Measurements from ENCODE around the gene CDKN1B. TPM values are rescaled to one million over a fixed set of nuclear protein-coding genes. Genes with fewer than 3 reads are reported as not detected.

CDKN1B gene
- total and polyA plus RNA-seq, 2 of the 13 experiments (the other 11 are each of a cell fraction or from before 2014, with no cell fraction given) = 20.1 to 37.2 TPM

DNA sequence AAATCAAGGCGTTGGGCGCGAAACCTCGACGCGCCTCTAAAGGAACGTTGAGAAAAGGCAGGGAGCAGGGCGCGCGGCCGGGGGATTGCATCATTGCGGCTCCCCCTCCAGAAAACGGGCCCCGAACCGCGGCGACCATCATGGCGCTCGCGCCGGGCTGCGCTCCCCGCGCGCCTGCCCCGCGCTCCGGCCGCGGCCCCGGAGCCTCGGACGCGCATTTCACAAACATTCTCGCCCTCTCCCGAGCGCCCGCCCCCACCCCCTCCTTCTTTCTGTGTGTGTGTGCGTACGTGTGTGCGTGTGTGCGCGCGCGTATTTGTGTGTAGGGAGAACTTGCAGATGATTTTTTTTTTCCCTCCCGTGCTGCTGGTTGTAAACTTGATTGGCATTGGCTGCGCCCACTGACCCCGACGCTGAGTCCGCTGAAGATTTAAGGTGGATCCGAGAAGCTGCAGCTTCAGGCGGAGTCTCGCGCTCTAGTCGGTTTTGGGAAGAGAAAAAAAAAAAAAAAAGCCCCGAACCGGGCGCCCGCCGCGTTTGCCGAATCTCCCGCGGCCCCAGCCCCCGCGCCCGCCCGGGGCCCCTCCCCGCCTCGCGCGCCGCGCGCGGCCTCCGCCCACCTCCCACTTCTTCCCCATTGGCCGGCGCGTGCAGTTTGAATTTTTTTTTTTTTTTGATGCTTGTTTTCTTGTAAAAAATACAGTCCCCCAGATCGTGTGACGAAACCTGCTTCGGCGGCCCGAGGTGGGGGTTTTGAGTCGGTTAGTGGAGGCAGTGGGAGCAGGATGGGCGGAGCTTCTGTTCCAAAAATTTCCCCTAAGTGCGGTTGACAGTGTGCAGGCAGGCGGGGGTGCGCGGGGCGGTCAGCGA lies 8.2 kb downstream of the CDKN1B start (continued):
- TF ChIP-seq TRIM24 (CRISPR knock-in tag; IDR thresholded peaks at IDR 0.05) (0 out of 2 replicates have a peak, but pooled peaks have one; percentile 36), GABPB1 (CRISPR knock-in tag; IDR thresholded peaks at IDR 0.05) (peak; percentile 28; the same call in 1 of the 2 replicates), NONO (IDR thresholded peaks at IDR 0.05) (no peak), NONO (CRISPR knock-in tag; conservative IDR thresholded peaks at IDR 0.05) (no peak; the same call in 1 of the 2 replicates), ZBTB21 (CRISPR knock-in tag; IDR thresholded peaks at IDR 0.05) (no peak), EED (CRISPR knock-in tag; IDR thresholded peaks at IDR 0.05) (no peak), ZNF891 (CRISPR knock-in tag; IDR thresholded peaks at IDR 0.05) (no peak), ZNF567 (CRISPR knock-in tag; IDR thresholded peaks at IDR 0.05; ENCODE audit: borderline replicate concordance) (0 out of 2 replicates have a peak, but pooled peaks have one; percentile 65), POLR2AphosphoS5 (IDR thresholded peaks at IDR 0.05; ENCODE audit: low read depth, low read length) (peak; percentile 64), NCOR1 (IDR thresholded peaks at IDR 0.05; ENCODE audit: borderline replicate concordance, low read length) (peak; percentile 42; the same call in 1 of the 2 replicates), SPEN (CRISPR knock-in tag; IDR thresholded peaks at IDR 0.05; ENCODE audit: low read depth) (peak; percentile 37; the same call in 1 of the 2 replicates), KLF6 (CRISPR knock-in tag; IDR thresholded peaks at IDR 0.05) (peak; percentile 82), ZNF264 (CRISPR knock-in tag; IDR thresholded peaks at IDR 0.05) (no peak), ARNT (IDR thresholded peaks at IDR 0.05) (no peak), ZNF484 (CRISPR knock-in tag; IDR thresholded peaks at IDR 0.05; ENCODE audit: borderline replicate concordance, low read depth) (no peak), SMAD9 (CRISPR knock-in tag; IDR thresholded peaks at IDR 0.05) (no peak), MAFG (CRISPR knock-in tag; IDR thresholded peaks at IDR 0.05) (no peak), GZF1 (CRISPR knock-in tag; IDR thresholded peaks at IDR 0.05) (no peak), CBX1 (IDR thresholded peaks at IDR 0.05; ENCODE audit: low read depth) (peak; percentile 48), GABPA (IDR thresholded peaks at IDR 0.05; ENCODE audit: low read depth, low read length) (no peak), GABPA (CRISPR knock-in tag; IDR thresholded peaks at IDR 0.05; ENCODE audit: low read depth) (no peak), MBD4 (IDR thresholded peaks at IDR 0.05; ENCODE audit: borderline replicate concordance, low read length) (no peak), SMARCC2 (IDR thresholded peaks at IDR 0.05) (no peak), ZNF496 (CRISPR knock-in tag; IDR thresholded peaks at IDR 0.05; ENCODE audit: insufficient replicate concordance) (no peak), ZNF772 (CRISPR knock-in tag; IDR thresholded peaks at IDR 0.05) (0 out of 2 replicates have a peak, but pooled peaks have one; percentile 15), NR2F6 (IDR thresholded peaks at IDR 0.05) (peak; percentile 61), NR2F6 (CRISPR knock-in tag; IDR thresholded peaks at IDR 0.05) (no peak)
- TF ChIP-seq, protein P1, sequence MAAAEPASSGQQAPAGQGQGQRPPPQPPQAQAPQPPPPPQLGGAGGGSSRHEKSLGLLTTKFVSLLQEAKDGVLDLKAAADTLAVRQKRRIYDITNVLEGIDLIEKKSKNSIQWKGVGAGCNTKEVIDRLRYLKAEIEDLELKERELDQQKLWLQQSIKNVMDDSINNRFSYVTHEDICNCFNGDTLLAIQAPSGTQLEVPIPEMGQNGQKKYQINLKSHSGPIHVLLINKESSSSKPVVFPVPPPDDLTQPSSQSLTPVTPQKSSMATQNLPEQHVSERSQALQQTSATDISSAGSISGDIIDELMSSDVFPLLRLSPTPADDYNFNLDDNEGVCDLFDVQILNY (CRISPR knock-in tag; conservative IDR thresholded peaks at IDR 0.05) = peak; percentile 19; the same call in 1 of the 2 replicates
- TF ChIP-seq, protein P2, sequence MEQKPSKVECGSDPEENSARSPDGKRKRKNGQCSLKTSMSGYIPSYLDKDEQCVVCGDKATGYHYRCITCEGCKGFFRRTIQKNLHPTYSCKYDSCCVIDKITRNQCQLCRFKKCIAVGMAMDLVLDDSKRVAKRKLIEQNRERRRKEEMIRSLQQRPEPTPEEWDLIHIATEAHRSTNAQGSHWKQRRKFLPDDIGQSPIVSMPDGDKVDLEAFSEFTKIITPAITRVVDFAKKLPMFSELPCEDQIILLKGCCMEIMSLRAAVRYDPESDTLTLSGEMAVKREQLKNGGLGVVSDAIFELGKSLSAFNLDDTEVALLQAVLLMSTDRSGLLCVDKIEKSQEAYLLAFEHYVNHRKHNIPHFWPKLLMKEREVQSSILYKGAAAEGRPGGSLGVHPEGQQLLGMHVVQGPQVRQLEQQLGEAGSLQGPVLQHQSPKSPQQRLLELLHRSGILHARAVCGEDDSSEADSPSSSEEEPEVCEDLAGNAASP (CRISPR knock-in tag; IDR thresholded peaks at IDR 0.05; ENCODE audit: borderline replicate concordance) = no peak
- TF ChIP-seq, protein P3, sequence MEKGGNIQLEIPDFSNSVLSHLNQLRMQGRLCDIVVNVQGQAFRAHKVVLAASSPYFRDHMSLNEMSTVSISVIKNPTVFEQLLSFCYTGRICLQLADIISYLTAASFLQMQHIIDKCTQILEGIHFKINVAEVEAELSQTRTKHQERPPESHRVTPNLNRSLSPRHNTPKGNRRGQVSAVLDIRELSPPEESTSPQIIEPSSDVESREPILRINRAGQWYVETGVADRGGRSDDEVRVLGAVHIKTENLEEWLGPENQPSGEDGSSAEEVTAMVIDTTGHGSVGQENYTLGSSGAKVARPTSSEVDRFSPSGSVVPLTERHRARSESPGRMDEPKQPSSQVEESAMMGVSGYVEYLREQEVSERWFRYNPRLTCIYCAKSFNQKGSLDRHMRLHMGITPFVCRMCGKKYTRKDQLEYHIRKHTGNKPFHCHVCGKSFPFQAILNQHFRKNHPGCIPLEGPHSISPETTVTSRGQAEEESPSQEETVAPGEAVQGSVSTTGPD (CRISPR knock-in tag; IDR thresholded peaks at IDR 0.05) = no peak; the same call in 1 of the 2 replicates
